B cell (primary cell): ENCODE measurements around the gene GPT2. TPM values are rescaled to one million over a fixed set of nuclear protein-coding genes. Genes with fewer than 3 reads are reported as not detected.

ENCODE experiments used
- ATAC-seq: fragments of 200-7000 bp; cut with Tn5 transposase; one replicate; pipeline ENCODE4 v1.10.0; 2021; ENCODE audit warnings: low read depth, mild to moderate bottlenecking, moderate number of reproducible peaks, moderate library complexity
- CTCF ChIA-PET: fragments of 350-600 bp; sonication (Branson Sonifier 250); formaldehyde crosslinking; loops from one replicate; lab custom pipeline; 2021; ENCODE audit warnings: antibody characterized with exemption, inconsistent platforms; lab: Charles Lee
- POLR2A ChIA-PET: fragments of 350-600 bp; sonication (Branson Sonifier 250); formaldehyde crosslinking; loops from one replicate; lab custom pipeline; 2021; ENCODE audit warnings: antibody characterized with exemption; lab: Charles Lee
- DNase-seq: peaks from one replicate; pipeline ENCODE4 v3.0.0; 2013
- H2AFZ ChIP-seq: 2 replicates; pipeline ENCODE4 v1.6.1; 2012; ENCODE audit warnings: mild to moderate bottlenecking, low read depth, low read length; ENCODE audit not compliant: insufficient read depth, poor library complexity, severe bottlenecking
- H3K27ac ChIP-seq, 2 donors: 1 replicate in 1 of 2; 2 replicates in 1 of 2; pipeline ENCODE4 v1.5.1; 2012 to 2013; ENCODE audit warnings: low read length in 2 of 2, mild to moderate bottlenecking in 2 of 2, moderate library complexity in 1 of 2
- H3K27me3 ChIP-seq, 4 experiments: fragments of 200-600 bp in 1 of 4; sonication (generic) in 1 of 4; replicated peaks in 1 of 4; 1 replicate in 2 of 4; 2 replicates in 2 of 4; pipeline versions ENCODE4 v1.6.1 to v1.7.0; 2013 to 2016; ENCODE audit warnings: low read length in 3 of 4, mild to moderate bottlenecking in 2 of 4, mixed read lengths in 1 of 4, moderate library complexity in 1 of 4; ENCODE audit not compliant: insufficient read depth in 4 of 4, control insufficient read depth in 3 of 4; ENCODE audit errors: control extremely low read depth in 1 of 4
- H3K36me3 ChIP-seq, 2 experiments: replicated peaks in 1 of 2; 1 replicate in 1 of 2; 2 replicates in 1 of 2; pipeline versions ENCODE4 v1.6.1 to v1.7.1; 2013; ENCODE audit warnings: low read length in 1 of 2; ENCODE audit not compliant: insufficient read depth in 2 of 2, control insufficient read depth in 1 of 2; ENCODE audit errors: control extremely low read depth in 1 of 2, extremely low read depth in 1 of 2
- H3K4me1 ChIP-seq, 2 donors: fragments of 200-600 bp in 1 of 2; sonication (generic) in 1 of 2; 1 replicate in 1 of 2; 2 replicates in 1 of 2; pipeline versions ENCODE4 v1.5.1 to v1.6.1; 2013 to 2017; ENCODE audit warnings: low read length in 2 of 2; ENCODE audit not compliant: control insufficient read depth in 2 of 2, insufficient read depth in 2 of 2
- H3K4me2 ChIP-seq: replicated peaks from 2 replicates; pipeline ENCODE3; 2012; ENCODE audit warnings: mild to moderate bottlenecking, low read depth, low read length; ENCODE audit not compliant: poor library complexity, severe bottlenecking
- H3K4me3 ChIP-seq, 5 experiments: fragments of 200-600 bp in 1 of 5; sonication (generic) in 1 of 5; 1 replicate in 3 of 5; 2 replicates in 2 of 5; pipeline versions ENCODE4 v1.5.1 to v1.7.0; 2011 to 2016; ENCODE audit warnings: low read length in 4 of 5, mild to moderate bottlenecking in 4 of 5, low read depth in 2 of 5, control low read depth in 1 of 5, moderate library complexity in 1 of 5; ENCODE audit not compliant: insufficient read depth in 1 of 5; ENCODE audit errors: control extremely low read depth in 1 of 5, extremely low read depth in 1 of 5
- H3K79me2 ChIP-seq: fragments of 200-600 bp; sonication (generic); one replicate; pipeline ENCODE4 v1.6.0; 2016; ENCODE audit warnings: low read length; ENCODE audit not compliant: control insufficient read depth, insufficient read depth
- H3K9ac ChIP-seq: fragments of 200-600 bp; sonication (generic); 2 replicates; pipeline ENCODE4 v1.6.1; 2017; ENCODE audit warnings: mild to moderate bottlenecking, low read length, moderate library complexity
- H3K9me3 ChIP-seq, 3 donors: one replicate each; pipeline versions ENCODE4 v1.6.1 to v1.7.1; 2013; ENCODE audit warnings: low read length in 2 of 3; ENCODE audit not compliant: control insufficient read depth in 2 of 3, insufficient read depth in 1 of 3; ENCODE audit errors: control extremely low read depth in 1 of 3
- H4K20me1 ChIP-seq: 2 replicates; pipeline ENCODE4 v1.6.0; 2012; ENCODE audit warnings: mild to moderate bottlenecking, low read length; ENCODE audit not compliant: insufficient read depth, control insufficient read depth, poor library complexity, severe bottlenecking
- H3K27ac Mint-ChIP-seq: one replicate; pipeline ENCODE4 v1.8.0; 2021; ENCODE audit warnings: mixed read lengths
- H3K27me3 Mint-ChIP-seq: one replicate; pipeline ENCODE4 v1.8.0; 2021; ENCODE audit warnings: mixed read lengths
- H3K4me1 Mint-ChIP-seq: one replicate; pipeline ENCODE4 v1.8.0; 2021; ENCODE audit warnings: mixed read lengths
- H3K4me3 Mint-ChIP-seq: one replicate; pipeline ENCODE4 v1.8.0; 2021; ENCODE audit warnings: mixed read lengths
- H3K9me3 Mint-ChIP-seq: one replicate; pipeline ENCODE4 v1.8.0; 2022; ENCODE audit warnings: mixed read lengths; ENCODE audit not compliant: insufficient read depth
- EZH2 ChIP-seq: IDR thresholded peaks from 2 replicates; pipeline ENCODE4 v1.6.1; 2012; ENCODE audit warnings: borderline replicate concordance, low read depth, mild to moderate bottlenecking, moderate library complexity, low read length; ENCODE audit not compliant: insufficient read depth, poor library complexity, severe bottlenecking
- WGBS: methylation state at CpG from one replicate; pipeline ENCODE4 v1.1.5; 2013; ENCODE audit warnings: missing lambda C conversion rate; ENCODE audit not compliant: insufficient coverage; 5-methylcytosine and 5-hydroxymethylcytosine counted together
- intact Hi-C: fragments of 100-400 bp; cut with micrococcal nuclease; formaldehyde crosslinking; loops from one replicate; pipeline ENCODE4 v1.10.0; 2022
- polyA minus RNA-seq: library from RNA; depleted of rRNA, polyadenylated mRNA; stranded (reverse); fragments of >200 nt; gene quantifications from 2 replicates; pipeline ENCODE4 v1.2.3, GENCODE V29; 2012
- polyA plus RNA-seq: library from polyadenylated mRNA; depleted of rRNA; stranded (reverse); fragments of >200 nt; gene quantifications from 2 replicates; pipeline ENCODE4 v1.2.3, GENCODE V29; 2012
- total RNA-seq, 2 donors: library from RNA; stranded (reverse); fragments of 120-200 nt in 1 of 2; gene quantifications; 1 replicate in 1 of 2; 2 replicates in 1 of 2; pipeline versions ENCODE4 v1.2.3 to v1.2.4, GENCODE V29; 2013 to 2022
- TF ChIP-seq, protein P1 (sequence below): fragments of 200-600 bp; IDR thresholded peaks from one replicate; pipeline ENCODE4 v1.8.0; 2022; ENCODE audit warnings: antibody characterized with exemption, mild to moderate bottlenecking

The GPT2 gene, protein sequence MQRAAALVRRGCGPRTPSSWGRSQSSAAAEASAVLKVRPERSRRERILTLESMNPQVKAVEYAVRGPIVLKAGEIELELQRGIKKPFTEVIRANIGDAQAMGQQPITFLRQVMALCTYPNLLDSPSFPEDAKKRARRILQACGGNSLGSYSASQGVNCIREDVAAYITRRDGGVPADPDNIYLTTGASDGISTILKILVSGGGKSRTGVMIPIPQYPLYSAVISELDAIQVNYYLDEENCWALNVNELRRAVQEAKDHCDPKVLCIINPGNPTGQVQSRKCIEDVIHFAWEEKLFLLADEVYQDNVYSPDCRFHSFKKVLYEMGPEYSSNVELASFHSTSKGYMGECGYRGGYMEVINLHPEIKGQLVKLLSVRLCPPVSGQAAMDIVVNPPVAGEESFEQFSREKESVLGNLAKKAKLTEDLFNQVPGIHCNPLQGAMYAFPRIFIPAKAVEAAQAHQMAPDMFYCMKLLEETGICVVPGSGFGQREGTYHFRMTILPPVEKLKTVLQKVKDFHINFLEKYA
- 9.9 and 11.0 TPM in 2 replicates for total RNA-seq
- 4.4 TPM for total RNA-seq (2013)
- 5.2 and 6.8 TPM in 2 replicates for polyA plus RNA-seq
- 2.7 and 4.0 TPM in 2 replicates for polyA minus RNA-seq

DNA sequence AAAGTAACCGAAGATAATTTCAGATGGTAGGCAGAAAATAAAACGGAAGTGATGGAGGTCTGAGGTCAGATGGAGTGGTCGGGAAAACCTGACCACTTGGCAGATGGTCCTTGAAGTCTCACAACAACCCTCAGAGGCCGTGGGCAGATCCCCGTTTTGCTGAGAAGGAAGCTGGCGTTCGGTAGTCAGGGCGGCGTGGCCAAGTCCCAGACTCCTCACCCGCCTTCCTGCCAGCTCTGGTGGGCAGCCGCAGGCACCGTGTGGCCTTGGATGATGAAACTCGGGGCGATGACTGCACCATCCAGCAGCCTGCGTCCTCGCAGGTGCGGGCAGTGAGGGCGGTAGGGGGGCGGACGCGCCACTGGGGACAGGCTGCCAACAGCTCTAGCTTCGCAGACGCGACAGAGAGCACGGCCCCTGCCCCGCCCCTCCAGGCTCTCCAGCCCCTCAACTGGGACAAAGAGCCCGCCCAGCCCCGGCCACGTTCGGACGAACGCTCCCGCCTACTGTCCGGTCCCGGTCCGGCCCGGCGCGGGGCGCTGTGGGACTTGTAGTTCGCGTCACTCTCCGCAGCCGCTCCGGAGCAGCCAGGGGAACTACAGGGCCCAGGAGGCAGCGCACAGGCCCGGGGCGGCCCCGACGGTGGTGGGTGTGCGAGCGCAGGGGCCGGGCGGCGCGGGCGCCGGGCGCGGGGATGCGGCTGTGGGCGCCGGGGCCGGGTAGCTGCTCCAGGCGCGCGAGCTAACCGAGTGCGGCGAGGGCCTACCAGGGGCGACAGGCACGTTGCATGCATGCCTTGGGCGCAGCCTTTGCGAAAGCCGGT lies at the start of gene GPT2:
GPT2 (plus strand) TSS at position 673 of the 823 bp plus-strand sequence. CDS start 354 bp downstream, outside the sequence.
- no peaks in the 10 kb centered on the region for H4K20me1 ChIP-seq
- no peak within 1 kb of the TSS for H3K27ac ChIP-seq
- Mint-ChIP-seq H3K27ac (peak within 1 kb of the TSS; percentile 67), H3K4me1 (peaks cover 18% of the 10 kb centered on the region), H3K27me3 (no peaks in the 10 kb centered on the region), H3K9me3 (no peaks in the 10 kb centered on the region), H3K4me3 (peak within 1 kb of the TSS; percentile 89)
- H3K9me3 ChIP-seq: no peaks in the 10 kb centered on the region
- peak within 1 kb of the TSS; percentile 72 for H3K9ac ChIP-seq
- WGBS: under 1% methylated on average over 75 of the region's 75 CpGs
- peak; percentile 95 for ATAC-seq
- H3K4me3 ChIP-seq: peak within 1 kb of the TSS; percentile 48 to 84 (median 72)
- no peaks in the 10 kb centered on the region for H3K36me3 ChIP-seq
- H3K79me2 ChIP-seq: no peaks in the 10 kb centered on the region
- peak within 1 kb of the TSS; percentile 94 for H3K4me2 ChIP-seq
- peaks cover 9 to 11% of the 10 kb centered on the region in 2 donors for H3K4me1 ChIP-seq
- DNase-seq: peak; percentile 83
- ChIA-PET POLR2A (interaction anchor here (0.6 to 1.9 kb wide), 5 partner anchors 11 to 90 kb away, joined by 3 to 4 read pairs (median 3); partner anchors contain the start of gene DNAJA2), CTCF (interaction anchor here (1.0 to 6.1 kb wide), 8 partner anchors 25 to 210 kb away, joined by 3 to 45 read pairs (median 4); no protein-coding TSS in a partner anchor)
- intact Hi-C loops: loop anchor here (1.0 to 2.0 kb wide), 5 partner anchors 27 to 195 kb away; partner anchors contain the start of genes C16orf87, ORC6 and VPS35
- no peak for TF ChIP-seq EZH2
- TF ChIP-seq, protein P1, sequence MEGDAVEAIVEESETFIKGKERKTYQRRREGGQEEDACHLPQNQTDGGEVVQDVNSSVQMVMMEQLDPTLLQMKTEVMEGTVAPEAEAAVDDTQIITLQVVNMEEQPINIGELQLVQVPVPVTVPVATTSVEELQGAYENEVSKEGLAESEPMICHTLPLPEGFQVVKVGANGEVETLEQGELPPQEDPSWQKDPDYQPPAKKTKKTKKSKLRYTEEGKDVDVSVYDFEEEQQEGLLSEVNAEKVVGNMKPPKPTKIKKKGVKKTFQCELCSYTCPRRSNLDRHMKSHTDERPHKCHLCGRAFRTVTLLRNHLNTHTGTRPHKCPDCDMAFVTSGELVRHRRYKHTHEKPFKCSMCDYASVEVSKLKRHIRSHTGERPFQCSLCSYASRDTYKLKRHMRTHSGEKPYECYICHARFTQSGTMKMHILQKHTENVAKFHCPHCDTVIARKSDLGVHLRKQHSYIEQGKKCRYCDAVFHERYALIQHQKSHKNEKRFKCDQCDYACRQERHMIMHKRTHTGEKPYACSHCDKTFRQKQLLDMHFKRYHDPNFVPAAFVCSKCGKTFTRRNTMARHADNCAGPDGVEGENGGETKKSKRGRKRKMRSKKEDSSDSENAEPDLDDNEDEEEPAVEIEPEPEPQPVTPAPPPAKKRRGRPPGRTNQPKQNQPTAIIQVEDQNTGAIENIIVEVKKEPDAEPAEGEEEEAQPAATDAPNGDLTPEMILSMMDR: no peak
- H2AFZ ChIP-seq: peak within 1 kb of the TSS; percentile 85
- H3K27me3 ChIP-seq: peaks cover 0 to 5% (median 2%) of the 10 kb centered on the region in 4 experiments
